Measurements from ENCODE around the gene ADSS1.

GRCh38 chr14:104758981-104759969 lies 35.2 kb downstream of the ADSS1 start:
- TF ChIP-seq POLR2A (IDR thresholded peaks at IDR 0.05) = no peak
- TF ChIP-seq POLR2AphosphoS5 (IDR thresholded peaks at IDR 0.05; ENCODE audit: insufficient read depth in 1 of 2, low read depth in 1 of 2) = no peak
- no peak for TF ChIP-seq CTCF (IDR thresholded peaks at IDR 0.05)

Data from vagina (tissue), 2 donors.